TTC549 (cell line): ENCODE results near the gene AGXT.

ENCODE experiments used
- FAIRE-seq: peaks from 2 replicates; lab custom pipeline; 2012; peaks lifted over from hg19 to GRCh38; lab: Jason Lieb, UNC

The AGXT gene

DNA sequence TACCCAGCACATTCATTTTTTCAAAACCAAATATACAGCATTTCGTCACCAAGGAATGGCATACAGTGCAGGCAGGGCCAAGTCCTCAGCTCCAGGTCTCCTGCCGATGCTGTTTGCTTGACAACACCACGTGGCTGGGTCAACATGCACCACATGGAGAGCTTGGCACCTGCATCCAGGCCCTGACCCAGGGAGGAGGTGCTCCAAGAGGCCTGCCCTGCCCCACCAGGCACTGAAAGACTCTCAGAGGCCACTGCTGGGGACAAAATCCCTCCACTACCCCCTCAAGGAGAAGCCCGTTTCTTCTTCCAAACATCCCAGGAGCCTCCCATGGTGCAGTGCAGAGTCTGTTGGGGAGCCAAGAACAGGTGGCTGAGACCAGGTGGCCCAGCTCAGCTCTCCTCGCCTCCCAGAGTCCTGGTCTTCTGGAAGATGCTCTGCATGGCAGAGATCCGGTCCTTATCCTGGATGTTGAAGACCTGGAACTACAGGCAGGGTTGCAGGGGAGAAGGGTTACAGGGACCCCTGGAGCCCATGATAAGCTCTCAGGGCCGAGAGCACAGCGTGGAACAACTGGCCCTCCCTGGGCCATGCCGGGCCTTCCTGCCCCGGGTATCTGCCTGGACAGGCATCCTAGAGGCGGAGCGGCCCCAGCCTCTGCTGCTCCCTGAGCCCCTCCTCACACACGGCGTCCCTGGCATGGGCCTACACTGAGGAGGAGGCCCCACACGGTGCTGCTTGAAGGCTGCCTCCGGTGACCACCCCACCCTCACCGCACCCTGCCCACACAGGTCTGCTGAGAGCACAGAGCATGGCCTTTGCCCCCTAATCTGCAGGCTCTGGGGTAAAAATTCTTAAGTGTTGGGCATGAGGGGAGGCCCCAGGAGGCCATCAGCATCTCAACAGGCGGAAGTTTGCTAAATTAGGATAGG lies 18.3 kb downstream of the AGXT start:
- FAIRE-seq, result no peak

DNA sequence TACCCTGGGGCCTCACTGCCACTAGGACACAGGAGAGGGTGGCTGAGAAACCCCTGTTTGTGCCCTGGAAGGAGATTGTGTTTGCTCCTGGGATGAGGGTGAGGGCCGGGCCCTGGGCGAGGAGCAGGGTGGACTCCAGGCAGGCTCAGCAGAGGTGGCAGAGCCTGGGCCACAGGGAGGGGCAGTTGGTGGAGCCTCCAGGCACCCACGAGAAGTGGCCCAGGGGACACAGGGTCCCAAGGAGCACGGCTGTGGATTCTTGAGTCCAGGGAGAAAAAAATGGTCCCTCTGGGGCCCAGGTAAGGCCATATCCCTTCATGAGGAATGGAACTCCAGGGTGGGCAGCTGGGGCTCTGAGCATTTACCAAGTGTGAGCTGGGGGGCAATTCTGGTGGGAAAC lies 19.0 kb downstream of the AGXT start:
- FAIRE-seq, result no peak

DNA sequence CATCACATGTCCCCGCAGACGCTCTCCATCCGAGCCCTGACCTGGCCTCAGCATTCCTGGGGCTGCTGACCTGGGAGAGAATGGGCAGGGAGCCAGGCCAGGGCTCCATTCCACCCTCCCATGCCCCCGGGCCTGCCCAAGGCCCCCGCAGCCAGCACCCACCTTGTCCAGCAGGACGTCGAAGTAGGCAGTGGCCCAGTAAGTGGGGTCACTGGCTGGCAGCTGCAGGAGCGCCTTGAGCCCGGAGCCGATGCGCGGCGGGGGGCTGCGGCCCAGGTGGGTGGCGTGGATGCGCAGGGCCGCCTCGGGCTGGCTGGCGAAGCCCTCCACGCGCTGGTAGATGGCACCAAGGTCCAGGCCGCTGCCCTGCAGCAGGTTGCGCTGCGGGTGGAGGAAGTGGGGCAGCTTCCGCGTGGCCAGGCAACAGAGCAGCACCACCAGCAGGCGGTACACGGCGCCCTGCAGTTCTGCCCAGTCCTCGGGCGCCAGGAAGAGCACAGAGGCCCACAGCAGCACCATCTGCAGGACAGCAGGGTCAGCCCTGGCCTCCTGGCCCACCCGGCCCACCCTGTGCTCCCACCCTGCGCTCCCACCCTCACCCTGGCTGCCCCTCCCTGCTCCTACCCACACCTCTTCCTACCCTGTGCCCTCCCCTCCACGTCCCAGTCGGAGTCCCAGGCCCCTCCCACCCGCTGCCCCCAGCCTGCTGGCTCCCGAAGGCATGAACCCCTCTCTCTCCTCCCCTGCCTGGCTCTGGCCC lies 19.7 kb downstream of the AGXT start:
- FAIRE-seq, result no peak

GRCh38 chr2:240888890-240889573 lies 20.4 kb downstream of the AGXT start:
- FAIRE-seq, result no peak

DNA sequence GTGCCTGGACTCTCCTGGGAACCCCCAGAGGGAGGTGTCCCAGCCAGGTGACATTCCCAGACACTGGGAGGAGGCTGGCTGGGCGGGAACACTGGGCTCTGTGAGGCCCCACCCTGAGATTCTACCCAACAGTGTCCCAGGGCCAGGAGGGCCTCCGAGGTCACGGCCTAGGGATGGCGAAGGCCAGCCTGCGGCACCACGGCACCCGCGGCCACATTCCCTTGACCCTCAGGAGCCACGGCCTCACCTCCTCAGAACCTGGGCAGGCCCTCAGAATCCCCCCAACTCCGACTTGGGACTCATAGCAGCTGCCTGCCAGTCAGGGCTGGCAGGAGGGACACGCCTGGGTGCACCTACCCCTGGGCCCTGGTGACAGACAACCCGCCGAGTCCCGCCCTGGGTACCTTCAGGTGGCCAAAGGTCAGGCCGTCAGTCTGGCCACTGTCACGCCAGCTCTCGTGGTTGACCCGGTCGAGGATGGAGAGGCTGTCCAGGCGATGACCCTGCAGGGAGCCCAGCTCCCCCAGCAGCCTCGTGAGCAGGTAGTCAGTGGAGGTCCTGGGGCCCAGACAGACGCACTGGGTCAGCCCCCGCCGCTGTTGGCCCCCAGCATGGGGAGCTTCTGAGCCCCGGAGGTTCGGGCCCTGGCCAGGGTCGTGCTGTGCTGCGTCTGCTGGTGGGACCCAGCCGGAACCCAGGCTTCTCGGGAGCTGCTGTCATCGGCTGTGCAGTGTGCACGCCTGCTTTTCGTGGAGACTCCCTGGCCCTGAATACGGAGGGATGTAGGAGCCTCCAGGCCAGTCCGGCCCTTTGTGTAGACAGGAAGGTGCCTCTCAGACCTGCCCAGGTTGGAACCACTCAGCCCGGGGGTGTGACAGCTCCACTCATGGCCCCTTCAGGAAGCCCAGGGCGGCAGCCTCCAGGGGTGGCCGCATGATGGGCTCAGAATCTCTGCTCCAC lies 21.3 kb downstream of the AGXT start:
- FAIRE-seq, result no peak

GRCh38 chr2:240890691-240891090 lies 22.1 kb downstream of the AGXT start:
- FAIRE-seq, result no peak

GRCh38 chr2:240891492-240892340 lies 23.1 kb downstream of the AGXT start:
- FAIRE-seq, result no peak

- no peak for FAIRE-seq
Measured at GRCh38 chr2:240892356-240892755, 23.7 kb downstream of the AGXT start.

GRCh38 chr2:240892925-240893324 lies 24.3 kb downstream of the AGXT start:
- no peak for FAIRE-seq

DNA sequence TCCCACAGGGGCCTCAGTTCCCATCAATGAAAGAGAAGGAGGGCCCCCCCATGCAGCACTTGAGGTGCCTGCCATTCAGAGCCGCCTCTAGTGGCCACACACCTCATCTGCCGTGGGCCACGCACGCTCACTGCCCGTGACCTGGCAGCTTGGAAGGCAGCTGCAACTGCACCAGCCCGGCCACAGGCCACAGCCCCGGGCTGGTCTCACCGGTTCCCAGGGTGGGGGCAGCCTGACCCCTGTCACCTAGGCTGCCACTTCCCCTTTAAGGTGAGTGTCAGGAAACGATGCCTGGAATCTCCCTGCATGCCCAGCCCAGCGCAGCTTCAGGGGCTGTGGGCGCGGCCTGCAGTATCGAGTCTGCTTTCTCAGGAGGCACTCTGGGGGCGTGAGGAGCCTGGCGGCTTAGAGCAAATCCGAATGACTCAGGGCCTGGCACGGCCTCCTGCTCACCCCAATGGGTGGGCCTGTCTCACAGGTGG lies 24.8 kb downstream of the AGXT start:
- FAIRE-seq, result no peak

GRCh38 chr2:240894006-240894405 lies 25.4 kb downstream of the AGXT start:
- FAIRE-seq, result no peak

- no peak for FAIRE-seq
Measured at GRCh38 chr2:240894836-240895558, 26.4 kb downstream of the AGXT start.

GRCh38 chr2:240895656-240896388 lies 27.2 kb downstream of the AGXT start, which contains the start of gene MAB21L4:
Gene MAB21L4, minus strand, starts transcription at chr2:240896156. Its CDS starts 159 bp downstream, at chr2:240895997.
- FAIRE-seq, result no peak

DNA sequence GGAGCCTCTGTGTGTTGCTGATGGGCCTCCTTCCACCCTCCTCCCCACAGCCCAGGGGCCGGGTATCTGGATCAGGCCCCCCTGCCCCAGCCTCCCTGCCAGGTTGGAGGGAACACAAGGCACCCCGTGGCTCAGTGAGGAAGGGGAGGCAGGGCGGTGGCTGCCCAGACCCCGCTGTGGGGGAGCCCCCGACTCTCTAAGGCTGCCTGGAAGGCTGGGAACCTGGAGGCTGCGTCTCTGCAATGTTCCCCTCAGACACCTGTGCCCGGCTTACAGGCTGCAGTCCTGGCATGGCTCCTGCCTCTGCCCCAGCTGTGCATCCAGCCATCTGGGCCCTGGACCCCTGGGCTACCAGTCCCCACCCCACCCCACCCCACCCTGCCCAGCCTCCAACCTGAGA lies 27.8 kb downstream of the AGXT start:
- FAIRE-seq, result no peak

DNA sequence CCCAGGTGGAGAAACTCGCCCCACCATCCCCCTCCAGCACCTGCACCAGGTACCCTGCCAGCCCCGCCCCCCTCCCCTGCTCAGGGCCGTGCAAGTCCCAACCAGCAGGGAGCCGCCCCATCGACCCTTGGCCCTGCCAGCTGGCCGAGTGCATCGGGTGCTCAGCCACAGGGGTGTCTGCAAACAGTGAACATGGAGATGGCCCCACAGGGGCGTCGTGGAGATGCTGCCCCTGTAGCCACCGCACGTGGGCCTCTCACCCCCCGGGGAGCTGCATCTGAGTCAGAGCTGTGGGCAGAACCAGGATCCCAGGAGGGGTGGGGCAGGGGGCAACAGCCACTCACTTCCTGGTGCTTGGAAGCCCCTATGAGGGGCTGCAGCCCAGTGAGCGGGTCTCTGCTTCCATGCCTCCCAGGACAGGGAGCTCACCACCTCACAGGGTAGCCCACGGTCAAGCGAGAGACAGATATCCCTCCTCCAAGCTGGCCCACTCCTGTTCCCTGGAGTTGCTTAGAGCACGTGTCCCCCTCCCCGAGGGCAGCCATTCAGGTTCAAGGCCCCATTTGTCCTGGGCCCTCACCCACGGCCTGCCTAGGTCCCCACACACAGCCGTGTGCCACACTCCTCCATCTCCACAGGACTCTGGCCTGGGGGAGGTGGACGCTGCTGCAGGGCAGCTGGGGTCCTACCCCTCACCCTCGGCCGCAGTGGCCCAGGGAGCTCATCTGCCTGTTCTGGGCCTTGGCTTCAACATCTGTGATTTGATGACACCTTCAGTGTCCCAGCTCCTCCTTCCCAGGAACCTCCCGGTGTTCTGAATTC lies 28.5 kb downstream of the AGXT start:
- FAIRE-seq, result no peak

GRCh38 chr2:240898108-240898730 lies 29.6 kb downstream of the AGXT start:
- FAIRE-seq, result no peak

GRCh38 chr2:240898731-240899467 lies 30.3 kb downstream of the AGXT start:
- no peak for FAIRE-seq
